HEK293 (cell line): ENCODE measurements around the gene LRP8.

Experiments used
- CTCF ChIA-PET: fragments of 350-600 bp; formaldehyde crosslinking; extraction: SDS; loops from one replicate; lab custom pipeline; 2021; ENCODE audit warnings: antibody characterized with exemption; lab: Yijun Ruan, JAX
- POLR2A ChIA-PET: fragments of 300-600 bp; formaldehyde crosslinking; extraction: SDS; loops from one replicate; lab custom pipeline; 2020; ENCODE audit warnings: antibody characterized with exemption, inconsistent platforms; lab: Yijun Ruan, JAX
- H3K27ac ChIP-seq: fragments of 200-500 bp; sonication (Bioruptor generic); 2 replicates; pipeline ENCODE4 v1.5.1; 2014; ENCODE audit warnings: low read depth, low read length, control low read depth, inconsistent platforms; ENCODE audit errors: extremely low read depth
- H3K36me3 ChIP-seq, 2 experiments: fragments of 200-500 bp in 1 of 2; sonication (Bioruptor generic) in 1 of 2; 1 replicate in 1 of 2; 2 replicates in 1 of 2; pipeline ENCODE4 v1.5.1; 2014 to 2017; ENCODE audit warnings: inconsistent platforms in 2 of 2, low read length in 2 of 2; ENCODE audit not compliant: control insufficient read depth in 2 of 2, insufficient read depth in 1 of 2
- H3K4me1 ChIP-seq: fragments of 200-500 bp; sonication (Bioruptor generic); 2 replicates; pipeline ENCODE4 v1.5.1; 2014; ENCODE audit warnings: mild to moderate bottlenecking, low read length, inconsistent platforms; ENCODE audit not compliant: control insufficient read depth, insufficient read depth
- H3K4me3 ChIP-seq: 2 replicates; pipeline ENCODE4 v1.5.1; 2011; ENCODE audit warnings: low read depth, mild to moderate bottlenecking, control low read depth, low read length, moderate library complexity
- H3K9me3 ChIP-seq: fragments of 200-500 bp; sonication (Bioruptor generic); 2 replicates; pipeline ENCODE4 v1.5.1; 2014; ENCODE audit warnings: low read depth, low read length, inconsistent platforms; ENCODE audit not compliant: control insufficient read depth, insufficient read depth
- BCL11A ChIP-seq: fragments of 450-650 bp; formaldehyde crosslinking; IDR thresholded peaks from 2 replicates; pipeline ENCODE4 v1.5.1; 2016; ENCODE audit warnings: low read depth, missing biosample characterization, missing genetic modification characterization
- MEIS1 ChIP-seq: sonication (generic); formaldehyde crosslinking; IDR thresholded peaks from 2 replicates; pipeline ENCODE4 v1.8.1; 2022; ENCODE audit warnings: missing genetic modification reagents, mild to moderate bottlenecking, borderline replicate concordance
- OSR2 ChIP-seq: fragments of 450-650 bp; formaldehyde crosslinking; IDR thresholded peaks from 2 replicates; pipeline ENCODE4 v1.5.1; 2016; ENCODE audit warnings: missing biosample characterization, missing genetic modification characterization
- SCRT1 ChIP-seq: fragments of 450-650 bp; formaldehyde crosslinking; IDR thresholded peaks from 2 replicates; pipeline ENCODE4 v1.5.1; 2016; ENCODE audit warnings: missing biosample characterization, missing genetic modification characterization, borderline replicate concordance
- SCRT2 ChIP-seq: fragments of 450-650 bp; formaldehyde crosslinking; IDR thresholded peaks from 2 replicates; pipeline ENCODE4 v1.5.1; 2016; ENCODE audit warnings: missing biosample characterization, missing genetic modification characterization
- ZIC2 ChIP-seq: fragments of 450-650 bp; formaldehyde crosslinking; IDR thresholded peaks from 2 replicates; pipeline ENCODE4 v1.5.1; 2016; ENCODE audit warnings: missing biosample characterization, missing genetic modification characterization
- ZNF155 ChIP-seq: fragments of 450-650 bp; formaldehyde crosslinking; IDR thresholded peaks from 2 replicates; pipeline ENCODE4 v1.5.1; 2016; ENCODE audit warnings: missing biosample characterization, missing genetic modification characterization
- ZNF16 ChIP-seq: fragments of 450-650 bp; formaldehyde crosslinking; IDR thresholded peaks from 2 replicates; pipeline ENCODE4 v1.5.1; 2016; ENCODE audit warnings: low read depth, missing biosample characterization, missing genetic modification characterization
- ZNF366 ChIP-seq: fragments of 450-650 bp; formaldehyde crosslinking; conservative IDR thresholded peaks from 2 replicates; pipeline ENCODE4 v1.5.1; 2016; ENCODE audit warnings: missing biosample characterization, missing genetic modification characterization
- ZNF433 ChIP-seq: fragments of 450-650 bp; formaldehyde crosslinking; IDR thresholded peaks from 2 replicates; pipeline ENCODE4 v1.5.1; 2016; ENCODE audit warnings: missing biosample characterization, missing genetic modification characterization, low read depth
- ZNF529 ChIP-seq: fragments of 450-650 bp; formaldehyde crosslinking; IDR thresholded peaks from 2 replicates; pipeline ENCODE4 v1.5.1; 2017; ENCODE audit warnings: missing genetic modification characterization, missing biosample characterization; ENCODE audit not compliant: insufficient replicate concordance
- ZNF600 ChIP-seq: fragments of 450-650 bp; formaldehyde crosslinking; IDR thresholded peaks from 2 replicates; pipeline ENCODE4 v1.5.1; 2016; ENCODE audit warnings: missing biosample characterization, missing genetic modification characterization
- ZNF792 ChIP-seq: fragments of 450-650 bp; formaldehyde crosslinking; IDR thresholded peaks from 2 replicates; pipeline ENCODE4 v1.5.1; 2016; ENCODE audit warnings: missing biosample characterization, missing genetic modification characterization
- TF ChIP-seq, protein P1 (sequence below): fragments of 450-650 bp; formaldehyde crosslinking; IDR thresholded peaks from 2 replicates; pipeline ENCODE4 v1.5.1; 2017; ENCODE audit warnings: missing biosample characterization, mild to moderate bottlenecking, missing genetic modification characterization, moderate library complexity
- TF ChIP-seq, protein P2 (sequence below): fragments of 450-650 bp; formaldehyde crosslinking; IDR thresholded peaks from 2 replicates; pipeline ENCODE4 v1.5.1; 2016; ENCODE audit warnings: missing biosample characterization, missing genetic modification characterization, borderline replicate concordance
- TF ChIP-seq, protein P3 (sequence below): fragments of 450-650 bp; formaldehyde crosslinking; IDR thresholded peaks from 2 replicates; pipeline ENCODE4; 2016; ENCODE audit warnings: missing biosample characterization, missing genetic modification characterization
- TF ChIP-seq, protein P4 (sequence below): fragments of 450-650 bp; formaldehyde crosslinking; IDR thresholded peaks from 2 replicates; pipeline ENCODE4 v1.5.1; 2016; ENCODE audit warnings: missing biosample characterization, missing genetic modification characterization
- TF ChIP-seq, protein P5 (sequence below): fragments of 450-650 bp; formaldehyde crosslinking; IDR thresholded peaks from 2 replicates; pipeline ENCODE4 v1.5.0; 2017; ENCODE audit warnings: missing biosample characterization, missing genetic modification characterization, borderline replicate concordance
- TF ChIP-seq, protein P6 (sequence below): fragments of 450-650 bp; formaldehyde crosslinking; IDR thresholded peaks from 2 replicates; pipeline ENCODE4 v1.5.1; 2017; ENCODE audit warnings: missing biosample characterization, missing genetic modification characterization
- TF ChIP-seq, protein P7 (sequence below): fragments of 450-650 bp; formaldehyde crosslinking; IDR thresholded peaks from 2 replicates; pipeline ENCODE4 v1.5.1; 2016; ENCODE audit warnings: missing biosample characterization, missing genetic modification characterization

The LRP8 gene

DNA sequence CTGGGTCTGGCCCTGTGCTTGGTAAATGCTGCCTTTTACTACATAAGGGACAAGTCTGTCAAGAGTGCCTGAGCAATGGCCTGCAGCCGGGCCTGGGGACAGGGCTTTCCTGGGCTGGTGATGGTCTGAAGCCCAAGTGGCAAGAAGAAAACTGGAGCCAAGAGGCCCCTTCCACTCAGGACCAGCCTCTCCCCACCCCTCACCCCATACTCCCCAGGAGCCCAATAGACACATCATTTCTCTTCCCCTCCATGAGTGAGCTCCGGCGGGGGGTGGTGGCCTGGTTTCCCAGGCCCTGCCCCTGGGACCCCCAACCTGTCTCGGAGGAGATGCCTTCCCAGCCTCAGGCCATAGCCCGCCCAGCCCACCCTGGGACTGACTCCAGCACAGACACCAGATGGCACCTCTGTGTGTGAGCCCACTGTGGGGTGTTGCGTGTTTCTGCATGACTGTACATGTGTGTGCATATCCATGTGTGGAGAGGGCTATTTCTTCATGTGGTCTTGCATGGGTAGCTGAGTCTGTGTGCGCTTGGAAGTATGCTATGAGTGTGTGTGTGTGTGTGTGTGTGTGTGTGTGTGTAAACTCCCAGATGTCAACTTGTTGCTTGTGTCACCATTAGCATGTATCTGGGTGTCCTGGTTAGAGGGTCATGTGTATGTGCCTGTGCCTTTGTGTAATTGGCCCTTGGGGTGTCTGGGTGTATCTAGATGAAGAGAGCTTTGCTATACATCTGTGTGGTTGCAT lies 14.3 kb upstream of the LRP8 start (continued):
- TF ChIP-seq SCRT1 (peak; percentile 67; the same call in 1 of the 2 replicates), SCRT2 (tag by site-specific recombination) (peak; percentile 73)

DNA sequence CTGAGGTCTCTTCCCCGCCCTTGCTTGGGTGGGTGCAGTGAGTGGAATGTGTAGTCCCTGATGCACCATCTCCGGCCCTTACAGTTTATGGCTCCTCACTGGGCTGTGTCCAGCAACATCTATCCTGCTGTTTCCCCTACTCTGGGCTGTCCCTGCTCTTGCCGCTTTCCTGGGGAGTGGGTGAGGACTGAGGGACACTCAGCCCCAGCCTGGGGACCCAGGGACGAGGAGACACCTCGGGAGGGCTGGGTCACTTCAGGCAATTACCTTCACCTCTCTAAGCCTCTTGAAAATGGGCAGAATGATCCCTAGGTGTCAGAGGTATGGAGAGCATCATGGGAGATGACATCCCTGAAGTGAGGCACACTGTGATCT lies 13.6 kb upstream of the LRP8 start:
- no peaks in the 10 kb centered on the region for H3K36me3 ChIP-seq
- ChIA-PET CTCF (no interaction called here), POLR2A (no interaction called here)
- no peaks in the 10 kb centered on the region for H3K9me3 ChIP-seq
- no peaks in the 10 kb centered on the region for H3K4me1 ChIP-seq
- H3K27ac ChIP-seq, result no peak overlapping the region
- TF ChIP-seq ZNF433 (tag by site-specific recombination), result no peak
- no peak for TF ChIP-seq ZNF16
- TF ChIP-seq ZIC2 (tag by site-specific recombination), result no peak
- TF ChIP-seq, protein P1, sequence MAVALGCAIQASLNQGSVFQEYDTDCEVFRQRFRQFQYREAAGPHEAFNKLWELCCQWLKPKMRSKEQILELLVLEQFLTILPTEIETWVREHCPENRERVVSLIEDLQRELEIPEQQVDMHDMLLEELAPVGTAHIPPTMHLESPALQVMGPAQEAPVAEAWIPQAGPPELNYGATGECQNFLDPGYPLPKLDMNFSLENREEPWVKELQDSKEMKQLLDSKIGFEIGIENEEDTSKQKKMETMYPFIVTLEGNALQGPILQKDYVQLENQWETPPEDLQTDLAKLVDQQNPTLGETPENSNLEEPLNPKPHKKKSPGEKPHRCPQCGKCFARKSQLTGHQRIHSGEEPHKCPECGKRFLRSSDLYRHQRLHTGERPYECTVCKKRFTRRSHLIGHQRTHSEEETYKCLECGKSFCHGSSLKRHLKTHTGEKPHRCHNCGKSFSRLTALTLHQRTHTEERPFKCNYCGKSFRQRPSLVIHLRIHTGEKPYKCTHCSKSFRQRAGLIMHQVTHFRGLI (tag by site-specific recombination), result no peak
- TF ChIP-seq, protein P2, sequence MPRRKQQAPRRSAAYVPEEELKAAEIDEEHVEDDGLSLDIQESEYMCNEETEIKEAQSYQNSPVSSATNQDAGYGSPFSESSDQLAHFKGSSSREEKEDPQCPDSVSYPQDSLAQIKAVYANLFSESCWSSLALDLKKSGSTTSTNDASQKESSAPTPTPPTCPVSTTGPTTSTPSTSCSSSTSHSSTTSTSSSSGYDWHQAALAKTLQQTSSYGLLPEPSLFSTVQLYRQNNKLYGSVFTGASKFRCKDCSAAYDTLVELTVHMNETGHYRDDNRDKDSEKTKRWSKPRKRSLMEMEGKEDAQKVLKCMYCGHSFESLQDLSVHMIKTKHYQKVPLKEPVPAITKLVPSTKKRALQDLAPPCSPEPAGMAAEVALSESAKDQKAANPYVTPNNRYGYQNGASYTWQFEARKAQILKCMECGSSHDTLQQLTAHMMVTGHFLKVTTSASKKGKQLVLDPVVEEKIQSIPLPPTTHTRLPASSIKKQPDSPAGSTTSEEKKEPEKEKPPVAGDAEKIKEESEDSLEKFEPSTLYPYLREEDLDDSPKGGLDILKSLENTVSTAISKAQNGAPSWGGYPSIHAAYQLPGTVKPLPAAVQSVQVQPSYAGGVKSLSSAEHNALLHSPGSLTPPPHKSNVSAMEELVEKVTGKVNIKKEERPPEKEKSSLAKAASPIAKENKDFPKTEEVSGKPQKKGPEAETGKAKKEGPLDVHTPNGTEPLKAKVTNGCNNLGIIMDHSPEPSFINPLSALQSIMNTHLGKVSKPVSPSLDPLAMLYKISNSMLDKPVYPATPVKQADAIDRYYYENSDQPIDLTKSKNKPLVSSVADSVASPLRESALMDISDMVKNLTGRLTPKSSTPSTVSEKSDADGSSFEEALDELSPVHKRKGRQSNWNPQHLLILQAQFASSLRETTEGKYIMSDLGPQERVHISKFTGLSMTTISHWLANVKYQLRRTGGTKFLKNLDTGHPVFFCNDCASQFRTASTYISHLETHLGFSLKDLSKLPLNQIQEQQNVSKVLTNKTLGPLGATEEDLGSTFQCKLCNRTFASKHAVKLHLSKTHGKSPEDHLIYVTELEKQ, result no peak
- TF ChIP-seq, protein P3, sequence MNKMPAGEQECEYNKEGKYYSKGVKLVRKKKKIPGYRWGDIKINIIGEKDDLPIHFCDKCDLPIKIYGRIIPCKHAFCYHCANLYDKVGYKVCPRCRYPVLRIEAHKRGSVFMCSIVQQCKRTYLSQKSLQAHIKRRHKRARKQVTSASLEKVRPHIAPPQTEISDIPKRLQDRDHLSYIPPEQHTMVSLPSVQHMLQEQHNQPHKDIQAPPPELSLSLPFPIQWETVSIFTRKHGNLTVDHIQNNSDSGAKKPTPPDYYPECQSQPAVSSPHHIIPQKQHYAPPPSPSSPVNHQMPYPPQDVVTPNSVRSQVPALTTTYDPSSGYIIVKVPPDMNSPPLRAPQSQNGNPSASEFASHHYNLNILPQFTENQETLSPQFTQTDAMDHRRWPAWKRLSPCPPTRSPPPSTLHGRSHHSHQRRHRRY (tag by site-specific recombination), result no peak
- TF ChIP-seq, protein P4, sequence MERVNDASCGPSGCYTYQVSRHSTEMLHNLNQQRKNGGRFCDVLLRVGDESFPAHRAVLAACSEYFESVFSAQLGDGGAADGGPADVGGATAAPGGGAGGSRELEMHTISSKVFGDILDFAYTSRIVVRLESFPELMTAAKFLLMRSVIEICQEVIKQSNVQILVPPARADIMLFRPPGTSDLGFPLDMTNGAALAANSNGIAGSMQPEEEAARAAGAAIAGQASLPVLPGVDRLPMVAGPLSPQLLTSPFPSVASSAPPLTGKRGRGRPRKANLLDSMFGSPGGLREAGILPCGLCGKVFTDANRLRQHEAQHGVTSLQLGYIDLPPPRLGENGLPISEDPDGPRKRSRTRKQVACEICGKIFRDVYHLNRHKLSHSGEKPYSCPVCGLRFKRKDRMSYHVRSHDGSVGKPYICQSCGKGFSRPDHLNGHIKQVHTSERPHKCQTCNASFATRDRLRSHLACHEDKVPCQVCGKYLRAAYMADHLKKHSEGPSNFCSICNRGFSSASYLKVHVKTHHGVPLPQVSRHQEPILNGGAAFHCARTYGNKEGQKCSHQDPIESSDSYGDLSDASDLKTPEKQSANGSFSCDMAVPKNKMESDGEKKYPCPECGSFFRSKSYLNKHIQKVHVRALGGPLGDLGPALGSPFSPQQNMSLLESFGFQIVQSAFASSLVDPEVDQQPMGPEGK (tag by site-specific recombination), result no peak
- no peak for TF ChIP-seq BCL11A (tag by site-specific recombination)
- no peak for TF ChIP-seq ZNF366
- TF ChIP-seq, protein P5, sequence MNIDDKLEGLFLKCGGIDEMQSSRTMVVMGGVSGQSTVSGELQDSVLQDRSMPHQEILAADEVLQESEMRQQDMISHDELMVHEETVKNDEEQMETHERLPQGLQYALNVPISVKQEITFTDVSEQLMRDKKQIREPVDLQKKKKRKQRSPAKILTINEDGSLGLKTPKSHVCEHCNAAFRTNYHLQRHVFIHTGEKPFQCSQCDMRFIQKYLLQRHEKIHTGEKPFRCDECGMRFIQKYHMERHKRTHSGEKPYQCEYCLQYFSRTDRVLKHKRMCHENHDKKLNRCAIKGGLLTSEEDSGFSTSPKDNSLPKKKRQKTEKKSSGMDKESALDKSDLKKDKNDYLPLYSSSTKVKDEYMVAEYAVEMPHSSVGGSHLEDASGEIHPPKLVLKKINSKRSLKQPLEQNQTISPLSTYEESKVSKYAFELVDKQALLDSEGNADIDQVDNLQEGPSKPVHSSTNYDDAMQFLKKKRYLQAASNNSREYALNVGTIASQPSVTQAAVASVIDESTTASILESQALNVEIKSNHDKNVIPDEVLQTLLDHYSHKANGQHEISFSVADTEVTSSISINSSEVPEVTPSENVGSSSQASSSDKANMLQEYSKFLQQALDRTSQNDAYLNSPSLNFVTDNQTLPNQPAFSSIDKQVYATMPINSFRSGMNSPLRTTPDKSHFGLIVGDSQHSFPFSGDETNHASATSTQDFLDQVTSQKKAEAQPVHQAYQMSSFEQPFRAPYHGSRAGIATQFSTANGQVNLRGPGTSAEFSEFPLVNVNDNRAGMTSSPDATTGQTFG (tag by site-specific recombination), result no peak
- no peak for TF ChIP-seq ZNF600
- TF ChIP-seq, protein P6, sequence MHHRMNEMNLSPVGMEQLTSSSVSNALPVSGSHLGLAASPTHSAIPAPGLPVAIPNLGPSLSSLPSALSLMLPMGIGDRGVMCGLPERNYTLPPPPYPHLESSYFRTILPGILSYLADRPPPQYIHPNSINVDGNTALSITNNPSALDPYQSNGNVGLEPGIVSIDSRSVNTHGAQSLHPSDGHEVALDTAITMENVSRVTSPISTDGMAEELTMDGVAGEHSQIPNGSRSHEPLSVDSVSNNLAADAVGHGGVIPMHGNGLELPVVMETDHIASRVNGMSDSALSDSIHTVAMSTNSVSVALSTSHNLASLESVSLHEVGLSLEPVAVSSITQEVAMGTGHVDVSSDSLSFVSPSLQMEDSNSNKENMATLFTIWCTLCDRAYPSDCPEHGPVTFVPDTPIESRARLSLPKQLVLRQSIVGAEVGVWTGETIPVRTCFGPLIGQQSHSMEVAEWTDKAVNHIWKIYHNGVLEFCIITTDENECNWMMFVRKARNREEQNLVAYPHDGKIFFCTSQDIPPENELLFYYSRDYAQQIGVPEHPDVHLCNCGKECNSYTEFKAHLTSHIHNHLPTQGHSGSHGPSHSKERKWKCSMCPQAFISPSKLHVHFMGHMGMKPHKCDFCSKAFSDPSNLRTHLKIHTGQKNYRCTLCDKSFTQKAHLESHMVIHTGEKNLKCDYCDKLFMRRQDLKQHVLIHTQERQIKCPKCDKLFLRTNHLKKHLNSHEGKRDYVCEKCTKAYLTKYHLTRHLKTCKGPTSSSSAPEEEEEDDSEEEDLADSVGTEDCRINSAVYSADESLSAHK (tag by site-specific recombination), result no peak
- TF ChIP-seq, protein P7, sequence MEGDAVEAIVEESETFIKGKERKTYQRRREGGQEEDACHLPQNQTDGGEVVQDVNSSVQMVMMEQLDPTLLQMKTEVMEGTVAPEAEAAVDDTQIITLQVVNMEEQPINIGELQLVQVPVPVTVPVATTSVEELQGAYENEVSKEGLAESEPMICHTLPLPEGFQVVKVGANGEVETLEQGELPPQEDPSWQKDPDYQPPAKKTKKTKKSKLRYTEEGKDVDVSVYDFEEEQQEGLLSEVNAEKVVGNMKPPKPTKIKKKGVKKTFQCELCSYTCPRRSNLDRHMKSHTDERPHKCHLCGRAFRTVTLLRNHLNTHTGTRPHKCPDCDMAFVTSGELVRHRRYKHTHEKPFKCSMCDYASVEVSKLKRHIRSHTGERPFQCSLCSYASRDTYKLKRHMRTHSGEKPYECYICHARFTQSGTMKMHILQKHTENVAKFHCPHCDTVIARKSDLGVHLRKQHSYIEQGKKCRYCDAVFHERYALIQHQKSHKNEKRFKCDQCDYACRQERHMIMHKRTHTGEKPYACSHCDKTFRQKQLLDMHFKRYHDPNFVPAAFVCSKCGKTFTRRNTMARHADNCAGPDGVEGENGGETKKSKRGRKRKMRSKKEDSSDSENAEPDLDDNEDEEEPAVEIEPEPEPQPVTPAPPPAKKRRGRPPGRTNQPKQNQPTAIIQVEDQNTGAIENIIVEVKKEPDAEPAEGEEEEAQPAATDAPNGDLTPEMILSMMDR, result no peak
- TF ChIP-seq ZNF529 (tag by site-specific recombination), result no peak
- no peak for TF ChIP-seq OSR2 (tag by site-specific recombination)
- no peak for TF ChIP-seq ZNF155 (tag by site-specific recombination)
- TF ChIP-seq ZNF792 (tag by site-specific recombination), result no peak
- no peak for TF ChIP-seq MEIS1 (CRISPR knock-in tag)
- no peak overlapping the region for H3K4me3 ChIP-seq
